K562 (cell line): ENCODE measurements around the gene ELAVL3. TPM values are rescaled to one million over a fixed set of nuclear protein-coding genes. Genes with fewer than 3 reads are reported as not detected.

Source experiments
- ASH1L ChIP-seq: fragments of 450-650 bp; IDR thresholded peaks from 2 replicates; pipeline ENCODE4 v1.6.1; 2018; ENCODE audit warnings: borderline replicate concordance, mild to moderate bottlenecking, low read depth; ENCODE audit not compliant: partially characterized antibody
- BACH1 ChIP-seq: fragments of 200-800 bp; sonication (Bioruptor generic); IDR thresholded peaks from 2 replicates; pipeline ENCODE4 v1.6.1; 2016; ENCODE audit warnings: missing genetic modification characterization, missing compliant biosample characterization
- BRD9 ChIP-seq: fragments of 450-650 bp; IDR thresholded peaks from 2 replicates; pipeline ENCODE4 v1.6.1; 2018; ENCODE audit warnings: low read depth; ENCODE audit not compliant: partially characterized antibody
- CBX3 ChIP-seq, 2 experiments: IDR thresholded peaks; 1 replicate in 1 of 2; 2 replicates in 1 of 2; pipeline ENCODE4 v1.6.1; 2012; ENCODE audit warnings: inconsistent platforms in 2 of 2, low read length in 2 of 2, borderline replicate concordance in 1 of 2, control low read depth in 1 of 2
- GABPB2 ChIP-seq: fragments of 250-450 bp; sonication (Bioruptor Pico); conservative IDR thresholded peaks from 2 replicates; pipeline ENCODE4 v1.5.1; 2021; ENCODE audit warnings: mild to moderate bottlenecking
- KAT2B ChIP-seq: IDR thresholded peaks from one replicate; pipeline ENCODE4 v1.6.1; 2012; ENCODE audit warnings: low read depth, mild to moderate bottlenecking, control low read depth, inconsistent platforms, low read length, moderate library complexity
- KLF13 ChIP-seq: fragments of 450-650 bp; IDR thresholded peaks from 2 replicates; pipeline ENCODE4 v1.6.1; 2016; ENCODE audit warnings: missing genetic modification characterization, low read depth, mild to moderate bottlenecking, missing compliant biosample characterization, moderate library complexity, borderline replicate concordance
- MTA3 ChIP-seq: fragments of 450-650 bp; formaldehyde crosslinking; IDR thresholded peaks from 2 replicates; pipeline ENCODE4 v1.6.1; 2017; ENCODE audit warnings: mild to moderate bottlenecking, borderline replicate concordance
- NFIC ChIP-seq: fragments of 450-650 bp; IDR thresholded peaks from 2 replicates; pipeline ENCODE4 v1.6.1; 2017; ENCODE audit warnings: mild to moderate bottlenecking, inconsistent platforms
- PML ChIP-seq: IDR thresholded peaks from 2 replicates; pipeline ENCODE4 v1.6.1; 2012; ENCODE audit warnings: low read length, inconsistent platforms
- RBM14 ChIP-seq: fragments of 200-400 bp; formaldehyde crosslinking; IDR thresholded peaks from 2 replicates; pipeline ENCODE4 v1.6.1; 2018; ENCODE audit warnings: low read depth, mild to moderate bottlenecking, low read length, moderate library complexity, borderline replicate concordance; ENCODE audit not compliant: insufficient read depth
- RBM22 ChIP-seq: fragments of 200-400 bp; formaldehyde crosslinking; IDR thresholded peaks from 2 replicates; pipeline ENCODE4 v1.6.1; 2018; ENCODE audit warnings: low read length, low read depth; ENCODE audit not compliant: poor library complexity, severe bottlenecking
- TAF15 ChIP-seq: fragments of 200-400 bp; formaldehyde crosslinking; IDR thresholded peaks from 2 replicates; pipeline ENCODE4 v1.6.1; 2017; ENCODE audit warnings: mild to moderate bottlenecking, low read depth, low read length, moderate library complexity
- ZC3H4 ChIP-seq: sonication (generic); formaldehyde crosslinking; IDR thresholded peaks from 2 replicates; pipeline ENCODE4 v1.9.0; 2021; ENCODE audit warnings: missing genetic modification reagents, borderline replicate concordance
- ZFPM2 ChIP-seq: fragments of 250-450 bp; sonication (Bioruptor Pico); IDR thresholded peaks from 2 replicates; pipeline ENCODE4 v1.5.1; 2022; ENCODE audit warnings: mild to moderate bottlenecking
- ZNF274 ChIP-seq: IDR thresholded peaks from 2 replicates; pipeline ENCODE4 v1.6.1; 2011; ENCODE audit warnings: low read depth, mild to moderate bottlenecking, low read length, moderate library complexity, borderline replicate concordance
- ZNF561 ChIP-seq: fragments of 450-650 bp; formaldehyde crosslinking; conservative IDR thresholded peaks from 2 replicates; pipeline ENCODE4 v1.4.0; 2020; ENCODE audit warnings: mild to moderate bottlenecking, moderate library complexity
- ZNF586 ChIP-seq: fragments of 450-650 bp; formaldehyde crosslinking; conservative IDR thresholded peaks from 2 replicates; pipeline ENCODE4 v1.4.0; 2020; ENCODE audit warnings: mild to moderate bottlenecking, moderate library complexity
- ZNF75A ChIP-seq: fragments of 450-650 bp; formaldehyde crosslinking; IDR thresholded peaks from 2 replicates; pipeline ENCODE4 v1.4.0; 2020; ENCODE audit warnings: mild to moderate bottlenecking
- ZNF780A ChIP-seq: fragments of 250-450 bp; sonication (Bioruptor Pico); IDR thresholded peaks from 2 replicates; pipeline ENCODE4 v1.5.0; 2021; ENCODE audit warnings: mild to moderate bottlenecking
- polyA plus RNA-seq, 8 experiments: library from polyadenylated mRNA; depleted of rRNA in 4 of 8; stranded (reverse) in 5 of 8; unstranded in 3 of 8; fragments of >200 nt; fragmentation: Nextera tagmentation in 2 of 8; fragmentation: Illumina TruSeq in 1 of 8; extraction: Ambion mirVana in 2 of 8; extraction: Trizol in 1 of 8; gene quantifications; 2 replicates each; pipeline versions ENCODE4 v1.2.1 to v1.2.3, GENCODE V29; 2011 to 2014; ENCODE audit warnings: inconsistent platforms in 1 of 8, missing spikeins in 1 of 8
- total RNA-seq, 7 experiments: library from RNA; depleted of rRNA in 6 of 7; stranded (reverse); fragments of >200 nt in 6 of 7; fragmentation: Illumina TruSeq in 2 of 7; extraction: Trizol in 2 of 7; gene quantifications; 2 replicates each; pipeline versions ENCODE4 v1.2.1 to v1.2.3, GENCODE V29; 2011 to 2021; ENCODE audit warnings: low replicate concordance in 1 of 7
- TF ChIP-seq, protein P1 (sequence below): sonication (generic); formaldehyde crosslinking; IDR thresholded peaks from 2 replicates; pipeline ENCODE4 v1.8.0; 2022; ENCODE audit warnings: missing genetic modification reagents, mild to moderate bottlenecking, borderline replicate concordance
- TF ChIP-seq, protein P2 (sequence below): conservative IDR thresholded peaks from 2 replicates; pipeline ENCODE4 v1.6.1; 2011; ENCODE audit warnings: low read depth, mild to moderate bottlenecking, low read length; ENCODE audit not compliant: control insufficient read depth
- TF ChIP-seq, protein P3 (sequence below), 3 experiments: IDR thresholded peaks in 2 of 3; conservative IDR thresholded peaks in 1 of 3; 2 replicates each; pipeline ENCODE4 v1.5.1; 2011 to 2012; ENCODE audit warnings: low read length in 3 of 3, mild to moderate bottlenecking in 3 of 3, control low read depth in 2 of 3, improper control_type of control experiment in 1 of 3, inconsistent platforms in 1 of 3, low read depth in 1 of 3, mixed read lengths in 1 of 3, moderate library complexity in 1 of 3; ENCODE audit not compliant: insufficient read depth in 2 of 3
- TF ChIP-seq, protein P4 (sequence below): IDR thresholded peaks from 2 replicates; pipeline ENCODE4 v1.6.1; 2011; ENCODE audit not compliant: insufficient read length; ENCODE audit errors: extremely low read depth

Gene ELAVL3
- total and polyA plus RNA-seq, 9 of the 15 experiments (the other 6 are each of a cell fraction or from before 2014, with no cell fraction given): not detected

DNA sequence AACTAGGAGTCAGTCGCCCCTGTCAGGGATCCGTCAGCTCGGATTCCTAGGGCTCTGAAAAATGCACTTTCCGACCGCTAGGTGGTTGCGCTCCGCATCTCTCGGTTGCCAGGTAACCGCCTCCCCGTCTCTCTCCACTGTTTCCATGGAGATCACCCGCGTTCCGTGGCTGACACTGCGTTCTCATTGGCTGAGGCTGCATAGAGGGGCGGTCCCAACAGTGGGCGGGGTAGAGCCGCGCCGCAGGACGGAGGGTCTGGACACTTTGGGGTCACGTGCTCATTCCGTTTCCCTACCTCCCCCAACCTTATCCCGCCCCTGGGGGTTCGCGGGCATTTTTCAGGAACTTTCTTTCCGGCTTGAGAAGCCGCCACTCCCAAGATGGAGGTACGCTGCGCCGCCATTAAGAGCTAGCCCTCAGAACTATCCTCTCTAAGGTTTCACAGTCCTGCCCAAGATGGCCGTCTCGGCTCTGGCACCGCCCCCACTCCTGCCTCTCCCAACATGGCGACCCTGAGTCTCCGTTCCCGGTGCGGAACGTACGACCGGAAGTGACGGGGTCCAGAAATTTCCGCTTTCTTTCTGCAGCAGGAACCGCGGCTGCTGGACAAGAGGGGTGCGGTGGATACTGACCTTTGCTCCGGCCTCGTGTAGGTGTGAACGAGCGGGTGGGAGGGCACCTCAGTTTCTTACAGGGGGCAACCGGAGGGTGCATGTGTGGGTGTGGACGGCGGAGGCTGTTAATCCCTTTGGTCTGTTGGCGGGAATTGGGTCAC is 45.6 kb downstream of the ELAVL3 start, which contains the start of the genes ODAD3 and PRKCSH (continued):
- TF ChIP-seq ASH1L: peak; percentile 13
- TF ChIP-seq ZNF274: no peak
- TF ChIP-seq ZNF586 (CRISPR knock-in tag): no peak
- TF ChIP-seq, protein P1, sequence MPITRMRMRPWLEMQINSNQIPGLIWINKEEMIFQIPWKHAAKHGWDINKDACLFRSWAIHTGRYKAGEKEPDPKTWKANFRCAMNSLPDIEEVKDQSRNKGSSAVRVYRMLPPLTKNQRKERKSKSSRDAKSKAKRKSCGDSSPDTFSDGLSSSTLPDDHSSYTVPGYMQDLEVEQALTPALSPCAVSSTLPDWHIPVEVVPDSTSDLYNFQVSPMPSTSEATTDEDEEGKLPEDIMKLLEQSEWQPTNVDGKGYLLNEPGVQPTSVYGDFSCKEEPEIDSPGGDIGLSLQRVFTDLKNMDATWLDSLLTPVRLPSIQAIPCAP: no peak
- no peak for TF ChIP-seq ZNF780A (CRISPR knock-in tag)
- TF ChIP-seq RBM14: no peak
- peak; percentile 66; the same call in 1 of the 2 replicates for TF ChIP-seq MTA3
- no peak for TF ChIP-seq KAT2B
- TF ChIP-seq RBM22: peak; percentile 30
- peak in 1 of 2 experiments; percentile 54; a peak in 1 of 3 replicates for TF ChIP-seq CBX3 (IDR thresholded peaks at IDR 0.05; ENCODE audit: borderline replicate concordance in 1 of 2, low read length in 2 of 2)
- peak; percentile 91 for TF ChIP-seq KLF13 (tag)
- no peak for TF ChIP-seq PML
- peak; percentile 79; the same call in 1 of the 2 replicates for TF ChIP-seq BACH1 (tag)
- TF ChIP-seq, protein P2, sequence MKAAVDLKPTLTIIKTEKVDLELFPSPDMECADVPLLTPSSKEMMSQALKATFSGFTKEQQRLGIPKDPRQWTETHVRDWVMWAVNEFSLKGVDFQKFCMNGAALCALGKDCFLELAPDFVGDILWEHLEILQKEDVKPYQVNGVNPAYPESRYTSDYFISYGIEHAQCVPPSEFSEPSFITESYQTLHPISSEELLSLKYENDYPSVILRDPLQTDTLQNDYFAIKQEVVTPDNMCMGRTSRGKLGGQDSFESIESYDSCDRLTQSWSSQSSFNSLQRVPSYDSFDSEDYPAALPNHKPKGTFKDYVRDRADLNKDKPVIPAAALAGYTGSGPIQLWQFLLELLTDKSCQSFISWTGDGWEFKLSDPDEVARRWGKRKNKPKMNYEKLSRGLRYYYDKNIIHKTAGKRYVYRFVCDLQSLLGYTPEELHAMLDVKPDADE: peak; percentile 79
- TF ChIP-seq BRD9: no peak
- no peak for TF ChIP-seq ZNF561
- TF ChIP-seq ZFPM2 (CRISPR knock-in tag): no peak
- TF ChIP-seq GABPB2: no peak
- no peak for TF ChIP-seq ZNF75A (CRISPR knock-in tag)
- TF ChIP-seq NFIC: 0 out of 2 replicates have a peak, but pooled peaks have one; percentile 19
- TF ChIP-seq ZC3H4 (CRISPR knock-in tag): no peak
- TF ChIP-seq TAF15: no peak
- TF ChIP-seq, protein P3, sequence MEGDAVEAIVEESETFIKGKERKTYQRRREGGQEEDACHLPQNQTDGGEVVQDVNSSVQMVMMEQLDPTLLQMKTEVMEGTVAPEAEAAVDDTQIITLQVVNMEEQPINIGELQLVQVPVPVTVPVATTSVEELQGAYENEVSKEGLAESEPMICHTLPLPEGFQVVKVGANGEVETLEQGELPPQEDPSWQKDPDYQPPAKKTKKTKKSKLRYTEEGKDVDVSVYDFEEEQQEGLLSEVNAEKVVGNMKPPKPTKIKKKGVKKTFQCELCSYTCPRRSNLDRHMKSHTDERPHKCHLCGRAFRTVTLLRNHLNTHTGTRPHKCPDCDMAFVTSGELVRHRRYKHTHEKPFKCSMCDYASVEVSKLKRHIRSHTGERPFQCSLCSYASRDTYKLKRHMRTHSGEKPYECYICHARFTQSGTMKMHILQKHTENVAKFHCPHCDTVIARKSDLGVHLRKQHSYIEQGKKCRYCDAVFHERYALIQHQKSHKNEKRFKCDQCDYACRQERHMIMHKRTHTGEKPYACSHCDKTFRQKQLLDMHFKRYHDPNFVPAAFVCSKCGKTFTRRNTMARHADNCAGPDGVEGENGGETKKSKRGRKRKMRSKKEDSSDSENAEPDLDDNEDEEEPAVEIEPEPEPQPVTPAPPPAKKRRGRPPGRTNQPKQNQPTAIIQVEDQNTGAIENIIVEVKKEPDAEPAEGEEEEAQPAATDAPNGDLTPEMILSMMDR (IDR thresholded peaks at IDR 0.05 in 2 of 3, conservative IDR thresholded peaks at IDR 0.05 in 1 of 3; ENCODE audit: insufficient read depth in 2 of 3, low read depth in 1 of 3, low read length in 3 of 3): peak; percentile 73 to 96 (median 91)
- TF ChIP-seq, protein P4, sequence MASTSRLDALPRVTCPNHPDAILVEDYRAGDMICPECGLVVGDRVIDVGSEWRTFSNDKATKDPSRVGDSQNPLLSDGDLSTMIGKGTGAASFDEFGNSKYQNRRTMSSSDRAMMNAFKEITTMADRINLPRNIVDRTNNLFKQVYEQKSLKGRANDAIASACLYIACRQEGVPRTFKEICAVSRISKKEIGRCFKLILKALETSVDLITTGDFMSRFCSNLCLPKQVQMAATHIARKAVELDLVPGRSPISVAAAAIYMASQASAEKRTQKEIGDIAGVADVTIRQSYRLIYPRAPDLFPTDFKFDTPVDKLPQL: no peak
